Endodermal cell (in vitro differentiated cells): ENCODE measurements around the gene DNAJC8. TPM values are rescaled to one million over a fixed set of nuclear protein-coding genes. Genes with fewer than 3 reads are reported as not detected.

Source experiments
- DNase-seq: peaks from one replicate; pipeline ENCODE4 v3.0.0-alpha.2; 2017
- H3K27ac ChIP-seq: 2 replicates; pipeline ENCODE4 v1.5.1; 2013; ENCODE audit warnings: mild to moderate bottlenecking, low read depth, low read length, moderate library complexity
- H3K27me3 ChIP-seq: 2 replicates; pipeline ENCODE4 v1.6.1; 2013; ENCODE audit warnings: mild to moderate bottlenecking, low read length, moderate library complexity; ENCODE audit not compliant: insufficient read depth, control insufficient read depth, poor library complexity, severe bottlenecking
- H3K36me3 ChIP-seq: 2 replicates; pipeline ENCODE4 v1.7.0; 2013; ENCODE audit warnings: mild to moderate bottlenecking, low read length, moderate library complexity; ENCODE audit not compliant: control insufficient read depth, insufficient read depth
- H3K4me1 ChIP-seq: one replicate; pipeline ENCODE4 v1.7.0; 2013; ENCODE audit warnings: low read length; ENCODE audit not compliant: control insufficient read depth, insufficient read depth
- H3K4me3 ChIP-seq: 2 replicates; pipeline ENCODE4 v1.5.1; 2013; ENCODE audit warnings: mild to moderate bottlenecking, low read length, moderate library complexity
- H3K9ac ChIP-seq: 2 replicates; pipeline ENCODE4 v1.6.1; 2013; ENCODE audit warnings: mild to moderate bottlenecking, low read length, moderate library complexity; ENCODE audit not compliant: poor library complexity, severe bottlenecking; ENCODE audit errors: extremely low read depth
- H3K9me3 ChIP-seq: 2 replicates; pipeline ENCODE4 v1.6.1; 2013; ENCODE audit warnings: mild to moderate bottlenecking, low read length, moderate library complexity; ENCODE audit not compliant: control insufficient read depth
- H3K27ac Mint-ChIP-seq: 2 replicates; pipeline ENCODE4 v1.8.0; 2020; ENCODE audit warnings: mixed read lengths
- H3K27me3 Mint-ChIP-seq: 2 replicates; pipeline ENCODE4 v1.8.0; 2021; ENCODE audit warnings: mild to moderate bottlenecking, mixed read lengths; ENCODE audit not compliant: insufficient read depth
- H3K36me3 Mint-ChIP-seq: 2 replicates; pipeline ENCODE4 v1.8.0; 2020; ENCODE audit warnings: low read depth, mixed read lengths
- H3K4me1 Mint-ChIP-seq: 2 replicates; pipeline ENCODE4 v1.8.0; 2020; ENCODE audit warnings: mixed read lengths
- H3K4me3 Mint-ChIP-seq: 2 replicates; pipeline ENCODE4 v1.8.0; 2020; ENCODE audit warnings: mild to moderate bottlenecking, moderate library complexity, mixed read lengths
- H3K9me3 Mint-ChIP-seq: 2 replicates; pipeline ENCODE4 v1.8.0; 2020; ENCODE audit warnings: mild to moderate bottlenecking, mixed read lengths
- WGBS, 2 experiments: methylation state at CpG; one replicate each; pipeline versions ENCODE4 v1.1.5 to v1.1.7; 2013; ENCODE audit warnings: missing lambda C conversion rate in 2 of 2, mixed read lengths in 1 of 2; ENCODE audit not compliant: insufficient coverage in 1 of 2, insufficient read length in 1 of 2; 5-methylcytosine and 5-hydroxymethylcytosine counted together
- total RNA-seq, 2 donors: library from RNA; stranded (reverse); fragmentation: NEBNext Ultra II Directional in 1 of 2; extraction: Animal tissue kit (Norgen Biotek cat#: 25700) in 1 of 2; gene quantifications; 2 replicates in 1 of 2; 3 replicates in 1 of 2; pipeline ENCODE4 v1.2.1, GENCODE V29; 2021
- TF ChIP-seq, protein P1 (sequence below): fragments of 200-600 bp; sonication (generic); conservative IDR thresholded peaks from 2 replicates; pipeline ENCODE4 v1.5.0; 2021; ENCODE audit warnings: antibody characterized with exemption, mild to moderate bottlenecking

DNAJC8 gene
- total RNA-seq, 2 donors from 2014 or later: 122 to 144 TPM

DNA sequence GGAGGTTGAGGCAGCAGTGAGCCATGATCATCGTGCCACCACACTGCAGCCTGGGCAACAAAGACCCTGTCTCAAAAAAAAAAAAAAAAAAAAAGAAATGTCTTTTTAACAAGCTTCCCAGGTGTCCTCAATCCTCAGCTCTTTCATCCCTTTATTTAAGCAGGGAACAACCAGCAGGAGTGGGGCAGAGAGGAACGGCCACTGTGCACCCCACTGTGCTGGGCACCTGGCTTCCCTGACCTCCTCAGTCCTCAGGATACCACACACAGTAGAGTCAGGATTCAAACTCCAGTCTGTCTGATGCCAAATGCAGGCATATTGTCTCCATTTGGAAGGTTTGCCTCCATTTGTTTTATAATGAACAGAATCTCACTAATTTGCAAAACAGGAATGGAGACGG is 36.5 kb downstream of the DNAJC8 start:
- 45 to 71% methylated on average over 2 to 3 of the region's 3 CpGs for WGBS, 2 experiments
- H3K9ac ChIP-seq: no peak overlapping the region
- no peaks in the 10 kb centered on the region for H3K4me1 ChIP-seq
- no peak overlapping the region for H3K4me3 ChIP-seq
- H3K27me3 ChIP-seq: no peaks in the 10 kb centered on the region
- Mint-ChIP-seq H3K27me3 (no peaks in the 10 kb centered on the region), H3K4me3 (no peak overlapping the region), H3K36me3 (peaks cover 30% of the 10 kb centered on the region), H3K27ac (peak overlapping the region; percentile 57), H3K4me1 (peaks cover 7% of the 10 kb centered on the region), H3K9me3 (no peaks in the 10 kb centered on the region)
- TF ChIP-seq, protein P1, sequence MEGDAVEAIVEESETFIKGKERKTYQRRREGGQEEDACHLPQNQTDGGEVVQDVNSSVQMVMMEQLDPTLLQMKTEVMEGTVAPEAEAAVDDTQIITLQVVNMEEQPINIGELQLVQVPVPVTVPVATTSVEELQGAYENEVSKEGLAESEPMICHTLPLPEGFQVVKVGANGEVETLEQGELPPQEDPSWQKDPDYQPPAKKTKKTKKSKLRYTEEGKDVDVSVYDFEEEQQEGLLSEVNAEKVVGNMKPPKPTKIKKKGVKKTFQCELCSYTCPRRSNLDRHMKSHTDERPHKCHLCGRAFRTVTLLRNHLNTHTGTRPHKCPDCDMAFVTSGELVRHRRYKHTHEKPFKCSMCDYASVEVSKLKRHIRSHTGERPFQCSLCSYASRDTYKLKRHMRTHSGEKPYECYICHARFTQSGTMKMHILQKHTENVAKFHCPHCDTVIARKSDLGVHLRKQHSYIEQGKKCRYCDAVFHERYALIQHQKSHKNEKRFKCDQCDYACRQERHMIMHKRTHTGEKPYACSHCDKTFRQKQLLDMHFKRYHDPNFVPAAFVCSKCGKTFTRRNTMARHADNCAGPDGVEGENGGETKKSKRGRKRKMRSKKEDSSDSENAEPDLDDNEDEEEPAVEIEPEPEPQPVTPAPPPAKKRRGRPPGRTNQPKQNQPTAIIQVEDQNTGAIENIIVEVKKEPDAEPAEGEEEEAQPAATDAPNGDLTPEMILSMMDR: no peak
- H3K9me3 ChIP-seq: no peaks in the 10 kb centered on the region
- peaks cover 32% of the 10 kb centered on the region for H3K36me3 ChIP-seq
- H3K27ac ChIP-seq: peak overlapping the region; percentile 19
- peak; percentile 56 for DNase-seq

DNA sequence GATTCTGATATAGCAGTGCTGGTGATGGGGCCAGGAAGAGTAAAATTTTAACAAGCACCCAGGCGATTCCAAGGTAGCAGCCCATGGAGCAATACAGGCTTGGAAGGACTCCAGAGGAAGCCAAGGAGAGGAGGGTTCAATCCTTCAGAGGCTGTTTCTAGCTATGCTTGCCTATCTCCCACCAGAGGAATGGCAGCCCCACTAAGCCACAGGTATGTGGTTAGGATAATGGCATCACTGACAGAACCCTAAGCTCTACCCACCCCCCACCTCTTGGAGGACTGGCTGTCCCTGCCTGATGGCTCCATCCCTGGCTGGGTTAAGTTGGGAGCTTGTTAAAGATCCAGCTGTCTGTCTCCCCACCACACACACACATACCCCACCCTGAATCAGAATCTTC is 37.0 kb downstream of the DNAJC8 start:
- no peaks in the 10 kb centered on the region for H3K4me1 ChIP-seq
- H3K27ac ChIP-seq: no peak overlapping the region
- Mint-ChIP-seq H3K9me3 (no peaks in the 10 kb centered on the region), H3K27ac (no peak overlapping the region), H3K4me3 (no peak overlapping the region), H3K36me3 (peaks cover 24% of the 10 kb centered on the region), H3K27me3 (no peaks in the 10 kb centered on the region), H3K4me1 (peaks cover 9% of the 10 kb centered on the region)
- H3K9ac ChIP-seq: no peak overlapping the region
- peaks cover 28% of the 10 kb centered on the region for H3K36me3 ChIP-seq
- H3K4me3 ChIP-seq: no peak overlapping the region
- no peaks in the 10 kb centered on the region for H3K27me3 ChIP-seq
- WGBS, 2 experiments: 93% methylated on average over 1 of the region's 1 CpG; no CpG with 5 or more reads in 1 of the 2 experiments
- TF ChIP-seq, protein P1: no peak
- H3K9me3 ChIP-seq: no peaks in the 10 kb centered on the region
- peak; percentile 64 for DNase-seq

DNA sequence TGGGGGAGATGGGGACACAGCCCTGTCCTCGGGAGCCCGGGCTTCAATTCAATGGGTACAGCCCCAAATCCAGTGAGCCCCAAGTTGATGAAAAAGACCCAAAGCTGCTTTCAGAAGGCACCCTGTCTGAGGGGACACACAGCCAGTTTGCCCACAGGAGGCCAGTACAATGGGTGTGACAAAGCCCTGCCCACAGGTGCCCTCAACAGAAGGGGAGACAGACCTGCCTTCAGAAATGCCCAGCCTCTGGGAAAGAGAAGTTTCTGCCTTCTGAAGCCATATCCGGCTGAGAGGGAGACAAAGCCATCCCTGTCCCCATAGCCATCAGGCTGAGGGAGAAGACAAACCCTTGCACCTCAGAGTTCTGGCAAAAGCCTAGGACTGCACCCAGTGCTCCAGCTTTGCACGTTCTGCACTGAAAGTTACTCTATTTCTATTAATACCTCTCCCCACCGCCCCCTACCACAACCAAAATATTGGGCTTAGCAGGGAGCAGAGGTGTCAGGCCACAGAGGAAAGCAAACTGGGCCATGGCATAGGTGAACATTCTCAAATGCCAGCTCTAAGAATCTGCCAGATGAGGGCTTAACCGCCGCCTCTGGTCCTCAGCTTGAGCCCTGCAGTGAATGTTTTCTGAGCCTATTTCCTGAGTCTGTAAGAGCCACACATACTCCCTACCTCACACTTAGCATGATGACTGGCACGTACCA is 38.3 kb downstream of the DNAJC8 start:
- H3K4me3 Mint-ChIP-seq: no peak overlapping the region
- TF ChIP-seq, protein P1: no peak

More for the DNA sequence above, 38.3 kb downstream of the DNAJC8 start:
- Mint-ChIP-seq H3K9me3 (no peaks in the 10 kb centered on the region), H3K27ac (no peak overlapping the region), H3K36me3 (peaks cover 13% of the 10 kb centered on the region), H3K27me3 (no peaks in the 10 kb centered on the region), H3K4me1 (peaks cover 11% of the 10 kb centered on the region)
- no peak overlapping the region for H3K4me3 ChIP-seq
- no peaks in the 10 kb centered on the region for H3K27me3 ChIP-seq
- no peak overlapping the region for H3K27ac ChIP-seq
- peaks cover 16% of the 10 kb centered on the region for H3K36me3 ChIP-seq
- DNase-seq: peak; percentile 52
- 81 to 85% methylated on average over 7 to 8 of the region's 8 CpGs for WGBS, 2 experiments
- H3K9me3 ChIP-seq: no peaks in the 10 kb centered on the region
- H3K9ac ChIP-seq: no peak overlapping the region
- no peaks in the 10 kb centered on the region for H3K4me1 ChIP-seq
